Heart left ventricle (tissue), 13 donors: Measurements from ENCODE around the gene IQCH.

ENCODE experiments used
- POLR2A ChIP-seq, 2 donors: fragments of 450-650 bp; IDR thresholded peaks; one replicate each; pipeline ENCODE4 v1.6.1; 2017; ENCODE audit warnings: antibody characterized with exemption in 2 of 2, mild to moderate bottlenecking in 2 of 2, moderate library complexity in 2 of 2
- TF ChIP-seq, protein P1 (sequence below), 12 donors: fragments of 200-600 bp; sonication (generic) in 4 of 12; IDR thresholded peaks; one replicate each; pipeline versions ENCODE4 v1.5.0 to v1.8.0; 2018 to 2022; ENCODE audit warnings: antibody characterized with exemption in 12 of 12, mild to moderate bottlenecking in 5 of 12
- donor health status: ischemic (EF 13 %, LVEDD 7.1; RV severe dilation, severe dysfunction).
- donor health status: DM: no; HTN: yes; CAD: no.
- donor health status: DM: no; HTN: no; CAD: no.
- donor health status: ischemic (EF 25% LVEDD 6.9; RV normal size, moderate dysfunction).
- donor health status: ischemic (EF 25% LVEDD 5.7; RV mildly dilated, moderate dysfunction).
- donor health status: ischemic (EF 35%, LVEDD 5.7; RV mildly dilated, moderate dysfunction).
- donor health status: nonischemic (EF 11% LVEDD 7.7; RV severe dilation, severe dysfunction).
- donor health status: DM: yes; HTN: yes; CAD: no.
- donor health status: PGD.
- donor health status: ischemic (EF 29% LVEDD 5.4; RV normal size, mild dysfunction).
- donor health status: nonischemic (EF 23%, LVEDD 6.1; RV moderate dilation, normal function).

DNA sequence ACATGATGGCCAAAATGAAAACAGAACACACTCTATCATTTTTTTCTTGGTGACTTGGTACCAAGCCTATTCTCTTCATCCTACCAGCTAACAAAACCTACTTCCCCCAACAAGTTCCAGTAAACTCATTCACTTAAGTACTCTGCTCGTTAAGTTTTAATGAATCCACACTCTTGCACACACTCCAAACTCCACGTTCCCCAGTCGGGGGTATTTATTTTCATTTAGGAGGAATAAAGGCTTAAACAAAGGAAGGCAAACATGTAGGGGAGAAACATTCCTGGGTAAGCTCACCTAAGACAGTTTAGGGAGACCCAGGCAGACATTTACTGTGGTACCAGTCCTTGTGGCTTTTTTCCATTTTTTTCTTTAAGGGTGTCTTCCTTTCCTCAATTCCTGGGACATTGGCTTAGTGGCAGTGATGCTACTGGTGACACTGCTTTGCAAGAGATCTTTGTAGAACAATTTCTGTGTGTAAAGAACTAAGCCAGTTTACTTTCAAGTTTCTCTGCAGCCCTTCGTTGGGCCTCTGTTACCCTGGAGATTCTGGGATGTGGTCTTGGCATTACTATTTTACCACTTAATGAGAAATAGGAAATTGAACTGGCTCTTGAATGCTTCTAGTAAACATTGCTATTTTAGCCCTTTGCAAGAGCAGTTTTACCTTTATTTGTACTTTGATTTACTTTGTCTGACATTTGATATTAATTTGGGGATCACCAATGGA, 149.0 kb downstream of the IQCH start:
- TF ChIP-seq, protein P1, sequence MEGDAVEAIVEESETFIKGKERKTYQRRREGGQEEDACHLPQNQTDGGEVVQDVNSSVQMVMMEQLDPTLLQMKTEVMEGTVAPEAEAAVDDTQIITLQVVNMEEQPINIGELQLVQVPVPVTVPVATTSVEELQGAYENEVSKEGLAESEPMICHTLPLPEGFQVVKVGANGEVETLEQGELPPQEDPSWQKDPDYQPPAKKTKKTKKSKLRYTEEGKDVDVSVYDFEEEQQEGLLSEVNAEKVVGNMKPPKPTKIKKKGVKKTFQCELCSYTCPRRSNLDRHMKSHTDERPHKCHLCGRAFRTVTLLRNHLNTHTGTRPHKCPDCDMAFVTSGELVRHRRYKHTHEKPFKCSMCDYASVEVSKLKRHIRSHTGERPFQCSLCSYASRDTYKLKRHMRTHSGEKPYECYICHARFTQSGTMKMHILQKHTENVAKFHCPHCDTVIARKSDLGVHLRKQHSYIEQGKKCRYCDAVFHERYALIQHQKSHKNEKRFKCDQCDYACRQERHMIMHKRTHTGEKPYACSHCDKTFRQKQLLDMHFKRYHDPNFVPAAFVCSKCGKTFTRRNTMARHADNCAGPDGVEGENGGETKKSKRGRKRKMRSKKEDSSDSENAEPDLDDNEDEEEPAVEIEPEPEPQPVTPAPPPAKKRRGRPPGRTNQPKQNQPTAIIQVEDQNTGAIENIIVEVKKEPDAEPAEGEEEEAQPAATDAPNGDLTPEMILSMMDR (IDR thresholded peaks at IDR 0.05), result no peak
- TF ChIP-seq POLR2A (IDR thresholded peaks at IDR 0.05), result no peak
